Heart right ventricle (tissue), 16 donors: ENCODE results near the gene HCN3. TPM values are rescaled to one million over a fixed set of nuclear protein-coding genes. Genes with fewer than 3 reads are reported as not detected.
"Not testable (repeated sequence)": the region's sequence is repeated elsewhere in the genome, so short reads cannot be mapped to it uniquely, and the experiment has no call there.

Experiments
- ATAC-seq, 8 donors: fragments of 200-7000 bp; cut with Tn5 transposase; one replicate each; pipeline ENCODE4 v1.9.1; 2020; ENCODE audit warnings: mild to moderate bottlenecking in 8 of 8, moderate library complexity in 8 of 8, moderate number of reproducible peaks in 1 of 8
- DNase-seq, 2 donors: peaks; one replicate each; pipeline ENCODE4 v3.0.0-alpha.2; 2020
- H3K27ac ChIP-seq, 10 donors: fragments of 200-600 bp; sonication (generic) in 2 of 10; one replicate each; pipeline versions ENCODE4 v1.5.0 to v1.8.0; 2020 to 2022; ENCODE audit warnings: mild to moderate bottlenecking in 3 of 10
- H3K27me3 ChIP-seq, 7 donors: fragments of 200-600 bp; one replicate each; pipeline ENCODE4 v1.8.0; 2021 to 2022; ENCODE audit warnings: mild to moderate bottlenecking in 2 of 7
- H3K36me3 ChIP-seq, 9 donors: fragments of 200-600 bp; sonication (generic) in 1 of 9; one replicate each; pipeline versions ENCODE4 v1.5.0 to v1.8.0; 2020 to 2022; ENCODE audit warnings: mild to moderate bottlenecking in 2 of 9
- H3K4me1 ChIP-seq, 9 donors: fragments of 200-600 bp; sonication (generic) in 1 of 9; one replicate each; pipeline versions ENCODE4 v1.5.0 to v1.8.0; 2020 to 2022; ENCODE audit warnings: mild to moderate bottlenecking in 4 of 9
- H3K4me3 ChIP-seq, 10 donors: fragments of 200-600 bp; sonication (generic) in 2 of 10; one replicate each; pipeline versions ENCODE4 v1.5.0 to v1.8.0; 2020 to 2022; ENCODE audit warnings: mild to moderate bottlenecking in 7 of 10, moderate library complexity in 2 of 10
- H3K9me3 ChIP-seq, 11 donors: fragments of 200-600 bp in 10 of 11; sonication (generic) in 2 of 11; one replicate each; pipeline versions ENCODE4 v1.5.0 to v1.8.0; 2013 to 2022; ENCODE audit warnings: mild to moderate bottlenecking in 2 of 11, control low read depth in 1 of 11, moderate library complexity in 1 of 11
- CTCF ChIP-seq, 9 donors: fragments of 200-600 bp; sonication (generic) in 2 of 9; IDR thresholded peaks; one replicate each; pipeline versions ENCODE4 v1.5.0 to v1.8.0; 2021 to 2022; ENCODE audit warnings: antibody characterized with exemption in 9 of 9, mild to moderate bottlenecking in 5 of 9, moderate library complexity in 1 of 9
- WGBS, 2 donors: extraction: QIAGEN DNeasy Blood & Tissue Kit; methylation state at CpG; one replicate each; pipeline ENCODE4 v1.1.7; 2013; ENCODE audit warnings: inconsistent platforms in 1 of 2; 5-methylcytosine and 5-hydroxymethylcytosine counted together
- intact Hi-C, 10 donors: fragments of 100-400 bp; cut with DNase I; formaldehyde crosslinking; loops; one replicate each; pipeline versions ENCODE4 v1.11.1 to v1.14.2; 2022
- polyA plus RNA-seq, 2 donors: library from polyadenylated mRNA; stranded (reverse); fragments of 200-250 nt; gene quantifications; one replicate each; pipeline ENCODE4 v1.2.3, GENCODE V29; 2013
- total RNA-seq, 10 donors: library from RNA; stranded (reverse); fragmentation: NEBNext Ultra II Directional in 3 of 10; extraction: Animal tissue kit (Norgen Biotek cat#: 25700) in 3 of 10; gene quantifications; one replicate each; pipeline versions ENCODE4 v1.2.1 to v1.2.4, GENCODE V29; 2021 to 2023
- donor health status: Arrhythmogenic right ventricular cardiomyopathy.
- donor health status: ischemic (EF 13 %, LVEDD 7.1; RV severe dilation, severe dysfunction).
- donor health status: healthy with polysubstance abuse.
- donor health status: DM: no; HTN: yes; CAD: no.
- donor health status: DM: no; HTN: no; CAD: no.
- donor health status: ischemic (EF 25% LVEDD 6.9; RV normal size, moderate dysfunction).
- donor health status: ischemic (EF 25% LVEDD 5.7; RV mildly dilated, moderate dysfunction).
- donor health status: healthy.
- donor health status: DM: yes; HTN: yes; CAD: no.
- donor health status: Ischemic cardiomyopathy.
- donor health status: ischemic (EF 35%, LVEDD 5.7; RV mildly dilated, moderate dysfunction).
- donor health status: nonischemic (EF 11% LVEDD 7.7; RV severe dilation, severe dysfunction).
- donor health status: DM: yes; HTN: yes; CAD: no.
- donor health status: PGD.
- donor health status: ischemic (EF 29% LVEDD 5.4; RV normal size, mild dysfunction).
- donor health status: nonischemic (EF 23%, LVEDD 6.1; RV moderate dilation, normal function).

Gene HCN3
- total and polyA plus RNA-seq, 12 donors, result 0.68 to 3.2 (median 1.0) TPM

- WGBS, 2 donors, result 89 to 92% methylated on average over 21 of the region's 21 CpGs
- H3K36me3 ChIP-seq, result no peaks in the 10 kb centered on the region
- DNase-seq (no peak), ATAC-seq (peak in 1 of 8 donors; percentile 19)
- no peak overlapping the region for H3K27ac ChIP-seq
- no peak overlapping the region for H3K4me3 ChIP-seq
- no peaks in the 10 kb centered on the region for H3K4me1 ChIP-seq
- H3K9me3 ChIP-seq, result no peaks in the 10 kb centered on the region
- H3K27me3 ChIP-seq, result peaks cover 0 to 5% (median 0%) of the 10 kb centered on the region in 7 donors
- intact Hi-C loops, result no loop called here
- TF ChIP-seq CTCF (IDR thresholded peaks at IDR 0.05), result no peak
Measured at GRCh38 chr1:155287987-155288543, 10.8 kb downstream of the HCN3 start.

- H3K36me3 ChIP-seq, H3K27ac ChIP-seq, intact Hi-C loops, H3K4me3 ChIP-seq, H3K9me3 ChIP-seq, DNase-seq, ATAC-seq: not testable (repeated sequence)
- Histone ChIP-seq H3K4me1 (peaks cover 2 to 14% (median 6%) of the 10 kb centered on the region in 9 donors), H3K27me3 (peaks cover 9 to 34% (median 22%) of the 10 kb centered on the region in 7 donors)
- 65 to 70% methylated on average over 10 of the region's 10 CpGs for whole genome bisulfite sequencing, 2 donors
Measured at GRCh38 chr1:155291006-155291405, 13.7 kb downstream of the HCN3 start.

GRCh38 chr1:155293086-155293749 lies 16.0 kb downstream of the HCN3 start:
- WGBS, 2 donors, result 84 to 86% methylated on average over 17 of the region's 17 CpGs
- Histone ChIP-seq H3K36me3 (no peaks in the 10 kb centered on the region), H3K27ac (no peak overlapping the region), H3K4me1 (peaks cover 2 to 14% (median 6%) of the 10 kb centered on the region in 9 donors), H3K27me3 (peaks cover 9 to 47% (median 33%) of the 10 kb centered on the region in 7 donors), H3K9me3 (no peaks in the 10 kb centered on the region), H3K4me3 (no peak overlapping the region)
- no peak for TF ChIP-seq CTCF (IDR thresholded peaks at IDR 0.05)
- intact Hi-C loops, result no loop called here
- no peak for DNase-seq
- no peak for ATAC-seq

- no peaks in the 10 kb centered on the region for H3K9me3 ChIP-seq
- ATAC-seq, result peak in 4 of 8 donors; percentile 12 to 24 (median 15)
Measured at GRCh38 chr1:155294520-155295182, 17.4 kb downstream of the HCN3 start.

More at GRCh38 chr1:155294520-155295182, 17.4 kb downstream of the HCN3 start:
- Histone ChIP-seq H3K4me1 (peaks cover 2 to 14% (median 6%) of the 10 kb centered on the region in 9 donors), H3K4me3 (peak overlapping the region in 5 of 10 donors; percentile 17 to 34 (median 25)), H3K27me3 (peaks cover 9 to 47% (median 33%) of the 10 kb centered on the region in 7 donors), H3K27ac (no peak overlapping the region), H3K36me3 (no peaks in the 10 kb centered on the region)
- no peak for DNase-seq
- WGBS, 2 donors, result 31 to 34% methylated on average over 46 of the region's 46 CpGs
- no peak for TF ChIP-seq CTCF (IDR thresholded peaks at IDR 0.05)
- intact Hi-C loops, result no loop called here
